ENCODE measurements around the gene CNST.

The CNST gene

GRCh38 chr1:246661451-246661850 lies 95.2 kb downstream of the CNST start:
- Histone ChIP-seq H3F3A (ENCODE audit: insufficient read depth, low read length) (no peaks in the 10 kb centered on the region), H2AFZ (ENCODE audit: low read length) (no peak overlapping the region), H3K4me1 (ENCODE audit: low read length) (no peaks in the 10 kb centered on the region), H3K4me2 (ENCODE audit: low read depth, low read length) (no peak overlapping the region), H3K27me3 (replicated peaks; ENCODE audit: insufficient read depth, low read length) (no peaks in the 10 kb centered on the region), H3K36me3 (replicated peaks; ENCODE audit: insufficient read depth, low read length) (no peaks in the 10 kb centered on the region; the same call in 1 of the 2 replicates), H4K20me1 (ENCODE audit: insufficient read depth, low read length) (no peaks in the 10 kb centered on the region), H3K9me2 (replicated peaks; ENCODE audit: insufficient read depth, low read length) (no peaks in the 10 kb centered on the region), H3K27ac (ENCODE audit: low read length) (no peak overlapping the region), H3K9me3 (replicated peaks; ENCODE audit: insufficient read depth, low read length) (no peaks in the 10 kb centered on the region), H3K9ac (ENCODE audit: low read length) (no peak overlapping the region), H3K79me2 (ENCODE audit: low read length) (no peaks in the 10 kb centered on the region), H3K4me3 (ENCODE audit: low read length) (no peak overlapping the region)
- no peak for DNase-seq
- no peak for TF ChIP-seq EZH2 (optimal IDR thresholded peaks at IDR 0.05; ENCODE audit: low read depth, low read length)
- no peak for TF ChIP-seq EZH2phosphoT487 (IDR thresholded peaks at IDR 0.05; ENCODE audit: low read length)
- TF ChIP-seq CTCF (IDR thresholded peaks at IDR 0.05; ENCODE audit: low read length) = no peak

- Histone ChIP-seq H3K79me2 (ENCODE audit: low read length) (no peaks in the 10 kb centered on the region), H4K20me1 (ENCODE audit: insufficient read depth, low read length) (no peaks in the 10 kb centered on the region), H3K9me2 (replicated peaks; ENCODE audit: insufficient read depth, low read length) (no peaks in the 10 kb centered on the region), H3K9ac (ENCODE audit: low read length) (no peak overlapping the region), H3K4me2 (ENCODE audit: low read depth, low read length) (no peak overlapping the region), H3K4me3 (ENCODE audit: low read length) (no peak overlapping the region), H3K36me3 (replicated peaks; ENCODE audit: insufficient read depth, low read length) (no peaks in the 10 kb centered on the region), H3K4me1 (ENCODE audit: low read length) (no peaks in the 10 kb centered on the region), H3K9me3 (replicated peaks; ENCODE audit: insufficient read depth, low read length) (no peaks in the 10 kb centered on the region), H2AFZ (ENCODE audit: low read length) (no peak overlapping the region), H3K27me3 (replicated peaks; ENCODE audit: insufficient read depth, low read length) (no peaks in the 10 kb centered on the region), H3K27ac (ENCODE audit: low read length) (no peak overlapping the region), H3F3A (ENCODE audit: insufficient read depth, low read length) (no peaks in the 10 kb centered on the region)
- TF ChIP-seq EZH2 (optimal IDR thresholded peaks at IDR 0.05; ENCODE audit: low read depth, low read length) (no peak), EZH2phosphoT487 (IDR thresholded peaks at IDR 0.05; ENCODE audit: low read length) (no peak), CTCF (IDR thresholded peaks at IDR 0.05; ENCODE audit: low read length) (no peak)
- no peak for DNase-seq
These were observed 101.5 kb downstream of the CNST start for GRCh38 chr1:246667773-246668172.

- Histone ChIP-seq H3K9me2 (replicated peaks; ENCODE audit: insufficient read depth, low read length) (no peaks in the 10 kb centered on the region), H3K9ac (ENCODE audit: low read length) (no peak overlapping the region), H3K27me3 (replicated peaks; ENCODE audit: insufficient read depth, low read length) (no peaks in the 10 kb centered on the region), H3K27ac (ENCODE audit: low read length) (no peak overlapping the region), H3K9me3 (replicated peaks; ENCODE audit: insufficient read depth, low read length) (no peaks in the 10 kb centered on the region), H3K79me2 (ENCODE audit: low read length) (no peaks in the 10 kb centered on the region), H4K20me1 (ENCODE audit: insufficient read depth, low read length) (no peaks in the 10 kb centered on the region), H3K36me3 (replicated peaks; ENCODE audit: insufficient read depth, low read length) (no peaks in the 10 kb centered on the region), H3K4me3 (ENCODE audit: low read length) (no peak overlapping the region), H3F3A (ENCODE audit: insufficient read depth, low read length) (no peaks in the 10 kb centered on the region), H3K4me2 (ENCODE audit: low read depth, low read length) (no peak overlapping the region), H2AFZ (ENCODE audit: low read length) (no peak overlapping the region), H3K4me1 (ENCODE audit: low read length) (no peaks in the 10 kb centered on the region)
- TF ChIP-seq CTCF (IDR thresholded peaks at IDR 0.05; ENCODE audit: low read length) (no peak), EZH2 (optimal IDR thresholded peaks at IDR 0.05; ENCODE audit: low read depth, low read length) (no peak), EZH2phosphoT487 (IDR thresholded peaks at IDR 0.05; ENCODE audit: low read length) (no peak)
- no peak for DNase-seq
These were observed 103.4 kb downstream of the CNST start for GRCh38 chr1:246669659-246670058.
